GM12872 (cell line): Measurements from ENCODE around the gene BCL2L12.

Source experiments
- TF ChIP-seq, protein P1 (sequence below): IDR thresholded peaks from 3 replicates; pipeline ENCODE4 v1.5.1; 2011; ENCODE audit warnings: low read depth, mild to moderate bottlenecking, low read length, moderate library complexity; ENCODE audit not compliant: insufficient read depth

The BCL2L12 gene

DNA sequence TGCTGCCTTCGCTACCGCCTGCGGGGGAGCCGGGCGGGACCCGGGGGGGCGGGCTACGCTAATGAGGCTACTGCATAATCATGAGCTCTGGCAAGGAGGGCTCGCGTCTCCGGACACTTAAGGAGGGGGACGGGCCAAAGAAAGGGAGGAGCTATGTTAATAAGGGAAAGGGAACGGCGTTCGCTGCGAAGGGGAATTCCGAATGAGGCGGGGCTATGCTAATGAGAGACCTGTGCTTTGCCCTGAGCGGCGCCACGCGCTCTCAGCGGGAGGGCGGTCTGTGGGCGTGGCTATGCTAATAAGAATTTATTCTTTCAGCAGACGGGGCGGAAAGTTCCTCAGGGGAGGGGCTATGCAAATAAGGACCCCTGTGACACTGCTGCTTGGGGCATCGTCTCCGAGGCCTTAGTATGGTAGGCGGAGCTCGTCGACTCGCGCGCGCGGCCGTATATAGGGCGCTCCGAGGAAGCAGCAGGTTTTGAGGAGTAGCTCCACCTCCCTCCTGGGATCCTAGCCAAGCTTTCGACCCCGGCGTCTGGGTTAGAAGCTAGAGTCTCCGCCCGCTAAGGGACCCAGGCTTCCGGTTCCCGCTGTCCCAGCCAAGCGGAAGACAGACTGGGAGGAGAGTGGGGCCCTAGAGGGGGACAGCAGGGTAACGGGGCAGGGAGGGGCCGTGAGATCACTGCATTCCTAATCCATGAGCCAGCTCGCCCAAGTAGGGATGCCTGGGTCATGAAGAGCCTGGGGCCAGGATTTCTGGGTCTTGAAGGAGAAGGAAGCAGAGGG lies 25.4 kb upstream of the BCL2L12 start, which contains the start of gene RRAS:
RRAS (minus strand) TSS at position 31 of the 786 bp plus-strand sequence. CDS start 45 bp downstream, outside the sequence.
- TF ChIP-seq, protein P1, sequence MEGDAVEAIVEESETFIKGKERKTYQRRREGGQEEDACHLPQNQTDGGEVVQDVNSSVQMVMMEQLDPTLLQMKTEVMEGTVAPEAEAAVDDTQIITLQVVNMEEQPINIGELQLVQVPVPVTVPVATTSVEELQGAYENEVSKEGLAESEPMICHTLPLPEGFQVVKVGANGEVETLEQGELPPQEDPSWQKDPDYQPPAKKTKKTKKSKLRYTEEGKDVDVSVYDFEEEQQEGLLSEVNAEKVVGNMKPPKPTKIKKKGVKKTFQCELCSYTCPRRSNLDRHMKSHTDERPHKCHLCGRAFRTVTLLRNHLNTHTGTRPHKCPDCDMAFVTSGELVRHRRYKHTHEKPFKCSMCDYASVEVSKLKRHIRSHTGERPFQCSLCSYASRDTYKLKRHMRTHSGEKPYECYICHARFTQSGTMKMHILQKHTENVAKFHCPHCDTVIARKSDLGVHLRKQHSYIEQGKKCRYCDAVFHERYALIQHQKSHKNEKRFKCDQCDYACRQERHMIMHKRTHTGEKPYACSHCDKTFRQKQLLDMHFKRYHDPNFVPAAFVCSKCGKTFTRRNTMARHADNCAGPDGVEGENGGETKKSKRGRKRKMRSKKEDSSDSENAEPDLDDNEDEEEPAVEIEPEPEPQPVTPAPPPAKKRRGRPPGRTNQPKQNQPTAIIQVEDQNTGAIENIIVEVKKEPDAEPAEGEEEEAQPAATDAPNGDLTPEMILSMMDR = no peak

DNA sequence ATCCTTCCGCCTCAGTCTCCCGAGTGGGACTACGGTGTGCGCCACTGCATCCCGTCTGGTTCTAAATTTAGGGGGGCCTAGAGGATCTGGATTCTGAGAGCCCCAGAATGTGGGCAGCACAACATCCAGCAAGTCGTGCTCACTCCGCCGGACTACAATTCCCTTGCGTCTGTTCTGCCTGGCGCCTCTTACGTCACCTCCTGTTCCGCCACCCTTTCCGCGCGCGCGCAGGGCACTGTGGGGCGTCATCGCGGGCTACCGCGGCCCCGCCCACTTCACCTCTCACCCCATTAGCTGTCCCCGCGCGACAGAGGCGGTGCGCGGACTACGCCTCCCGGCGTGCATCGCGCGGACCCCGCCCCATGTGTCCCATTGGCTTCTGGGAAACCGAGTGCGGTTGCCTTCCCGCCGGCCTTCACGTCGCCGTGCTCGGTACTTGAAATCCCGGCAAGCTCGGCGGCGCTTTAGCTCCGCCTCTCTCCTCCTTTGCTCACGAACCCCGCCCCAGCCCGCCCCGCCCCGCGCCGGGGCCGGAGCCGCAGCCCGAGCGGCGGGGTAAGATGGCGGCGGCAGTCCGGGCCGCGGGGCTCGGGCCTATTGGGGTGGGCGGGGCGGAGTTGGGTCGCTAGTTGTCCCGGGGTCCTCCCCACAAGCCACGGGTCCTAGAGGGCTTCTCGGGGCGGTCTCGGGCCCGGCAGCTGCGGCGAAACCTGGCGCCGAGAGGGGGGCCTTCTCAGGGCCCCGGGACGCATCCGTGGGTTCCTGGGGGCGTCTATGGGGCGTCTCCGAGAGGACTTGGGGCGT lies 23.8 kb upstream of the BCL2L12 start, which contains the start of gene SCAF1:
SCAF1 (plus strand) TSS at position 522 of the 804 bp plus-strand sequence. CDS start 2,818 bp downstream, outside the sequence.
- TF ChIP-seq, protein P1 = no peak

DNA sequence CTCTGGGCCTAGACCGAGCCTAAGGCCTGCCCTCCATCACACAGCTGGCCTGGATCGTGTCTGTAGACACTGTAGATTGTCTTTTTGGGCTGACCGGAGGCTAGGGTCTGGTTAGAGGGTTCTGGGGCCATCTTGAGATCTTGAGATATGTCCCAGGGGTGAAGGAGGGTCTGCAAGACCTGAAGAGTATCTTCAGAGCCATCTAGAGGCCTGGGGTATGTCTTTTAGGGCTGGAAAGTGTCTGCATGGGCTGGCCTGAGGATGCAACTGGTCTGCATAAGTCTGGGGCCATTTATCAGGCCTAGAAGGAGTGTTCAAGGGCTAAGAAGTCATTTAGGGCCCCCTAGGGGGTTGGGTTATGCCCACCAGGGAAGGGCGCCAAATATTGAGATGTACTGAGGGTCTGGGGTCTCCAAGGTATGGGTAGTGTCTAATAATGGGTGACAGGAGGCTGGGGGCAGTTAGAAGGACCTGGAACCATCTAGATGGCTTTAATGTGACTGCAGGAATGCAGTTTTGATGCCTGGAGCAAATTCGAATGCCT lies 23.2 kb upstream of the BCL2L12 start:
- TF ChIP-seq, protein P1 = no peak

DNA sequence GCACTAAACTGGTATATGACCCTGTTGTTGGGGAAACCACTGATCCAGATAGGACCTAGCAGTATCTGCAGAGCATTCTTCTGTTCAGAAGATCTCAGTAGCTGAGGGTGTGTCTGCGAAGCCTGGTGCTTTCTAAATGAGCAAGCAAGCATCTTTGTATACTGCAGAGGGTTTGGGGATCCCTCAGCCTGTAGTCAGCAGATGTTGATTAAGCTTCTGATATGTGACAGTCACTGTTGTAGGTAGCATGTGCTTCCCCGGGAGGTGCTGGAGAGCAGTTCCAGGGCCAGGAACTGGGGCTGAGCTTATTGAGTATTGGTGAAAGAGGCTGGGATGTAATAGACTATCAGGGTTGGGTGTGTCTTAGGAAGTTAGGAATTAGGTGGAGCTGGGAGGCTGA lies 22.3 kb upstream of the BCL2L12 start:
- TF ChIP-seq, protein P1 = no peak

DNA sequence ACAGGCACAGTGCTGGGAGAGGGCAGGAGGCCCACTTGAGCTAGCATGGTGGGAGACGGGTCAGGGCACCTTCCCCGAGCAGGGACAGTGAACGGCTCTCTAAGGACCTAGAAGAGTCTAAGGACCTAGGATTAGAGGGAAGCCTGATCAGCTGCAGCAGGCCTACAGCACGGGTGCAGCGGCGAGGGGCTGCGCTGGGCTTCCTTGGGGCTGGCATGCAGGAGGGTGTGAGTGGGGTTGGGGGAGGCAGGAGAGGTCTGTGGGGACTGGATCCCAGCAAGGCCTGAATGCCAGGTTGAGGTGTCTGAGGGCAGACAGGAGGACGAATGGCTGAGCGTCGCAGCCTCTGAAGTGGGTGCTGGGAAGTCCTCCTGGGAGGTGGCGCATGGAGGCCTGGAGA lies 20.1 kb upstream of the BCL2L12 start:
- TF ChIP-seq, protein P1 = no peak

DNA sequence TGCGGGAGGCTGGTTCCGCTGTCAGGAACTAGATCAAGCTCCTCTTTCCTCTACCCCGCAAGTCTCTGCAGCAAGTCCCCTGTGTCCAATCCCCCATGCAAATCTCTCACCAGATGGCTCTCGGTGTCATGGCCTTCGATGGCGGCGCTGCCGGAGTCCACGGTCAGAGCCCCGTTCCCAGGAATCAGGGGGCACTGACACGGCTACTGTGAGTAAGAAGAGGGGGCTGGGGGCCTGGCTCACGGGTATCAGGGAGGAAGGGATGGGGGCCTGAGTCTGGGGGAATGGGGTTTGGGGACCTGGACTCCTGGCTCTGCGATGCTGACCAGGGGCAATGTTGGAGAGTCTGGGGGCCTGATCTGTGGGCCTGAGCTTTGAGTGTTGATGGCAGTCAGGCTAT lies 19.7 kb upstream of the BCL2L12 start:
- TF ChIP-seq, protein P1 = no peak

DNA sequence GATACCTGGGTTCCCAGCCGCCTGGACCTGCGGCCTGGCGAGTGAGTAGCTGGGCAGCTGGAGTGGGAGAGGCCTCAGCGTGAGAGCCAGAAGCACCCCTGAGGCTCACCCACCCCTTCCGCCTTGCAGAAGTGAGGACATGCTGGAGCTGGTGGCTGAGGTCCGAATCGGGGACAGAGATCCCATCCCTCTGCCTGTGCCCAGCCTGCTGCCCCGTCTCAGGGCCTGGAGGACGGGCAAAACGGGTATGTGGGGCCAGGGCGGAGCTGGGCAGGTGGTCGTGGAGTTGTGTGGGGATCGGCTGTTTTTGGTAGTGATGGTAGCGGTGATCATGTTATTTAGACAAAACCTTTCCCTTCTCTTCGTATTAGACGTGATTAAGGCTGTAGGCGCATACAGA lies 19.1 kb upstream of the BCL2L12 start:
- TF ChIP-seq, protein P1 = no peak
